SIG-M5 (cell line): ENCODE data around the gene PPIF.

Source experiments
- DNase-seq: peaks from one replicate; lab custom pipeline; 2025; lab: John Stamatoyannopoulos, UW

Gene PPIF

GRCh38 chr10:79387974-79388850 lies 40.9 kb downstream of the PPIF start:
- no peak for DNase-seq

- DNase-seq: no peak
Measured at GRCh38 chr10:79390057-79390456, 42.8 kb downstream of the PPIF start.

- DNase-seq: no peak
Measured at GRCh38 chr10:79390551-79391229, 43.4 kb downstream of the PPIF start.

- DNase-seq: no peak
Measured at GRCh38 chr10:79391231-79392019, 44.2 kb downstream of the PPIF start.

- DNase-seq: no peak
Measured at GRCh38 chr10:79392020-79392398, 44.7 kb downstream of the PPIF start.

- no peak for DNase-seq
Measured at GRCh38 chr10:79392506-79393176, 45.4 kb downstream of the PPIF start.

GRCh38 chr10:79393221-79393923 lies 46.1 kb downstream of the PPIF start:
- DNase-seq: no peak

GRCh38 chr10:79393924-79394610 lies 46.8 kb downstream of the PPIF start:
- no peak for DNase-seq

GRCh38 chr10:79394664-79395063 lies 47.4 kb downstream of the PPIF start:
- DNase-seq: no peak

GRCh38 chr10:79396520-79396919 lies 49.3 kb downstream of the PPIF start:
- no peak for DNase-seq

- no peak for DNase-seq
Measured at GRCh38 chr10:79397051-79397450, 49.8 kb downstream of the PPIF start.

- no peak for DNase-seq
Measured at GRCh38 chr10:79397575-79398303, 50.5 kb downstream of the PPIF start.

- no peak for DNase-seq
Measured at GRCh38 chr10:79398642-79399041, 51.4 kb downstream of the PPIF start.

- no peak for DNase-seq
Measured at GRCh38 chr10:79399223-79399831, 52.1 kb downstream of the PPIF start.

- DNase-seq: no peak
Measured at GRCh38 chr10:79400146-79401004, 53.1 kb downstream of the PPIF start.

GRCh38 chr10:79401015-79401921 lies 54.0 kb downstream of the PPIF start:
- no peak for DNase-seq

GRCh38 chr10:79402625-79402946 lies 55.3 kb downstream of the PPIF start:
- no peak for DNase-seq

- no peak for DNase-seq
Measured at GRCh38 chr10:79402951-79403350, 55.7 kb downstream of the PPIF start.
